ENCODE results near the gene LAMTOR3.

Gene LAMTOR3

GRCh38 chr4:99845179-99845578 is 49.0 kb downstream of the LAMTOR3 start:
- no peak overlapping the region for H2BK15ac ChIP-seq (ENCODE audit: low read depth, poor library complexity, severe bottlenecking)
- no peak overlapping the region for H3K9ac ChIP-seq (ENCODE audit: low read length)
- H2BK5ac ChIP-seq (ENCODE audit: low read depth, low read length, poor library complexity, severe bottlenecking), result no peak overlapping the region
- no peak overlapping the region for H4K8ac ChIP-seq (ENCODE audit: low read length)
- no peak overlapping the region for H3K23ac ChIP-seq (ENCODE audit: low read length in 2 of 2)
- no peak overlapping the region for H2BK120ac ChIP-seq (ENCODE audit: low read depth, low read length)
- H3K79me1 ChIP-seq (replicated peaks; ENCODE audit: low read length, poor library complexity, severe bottlenecking), result no peaks in the 10 kb centered on the region
- no peaks in the 10 kb centered on the region for H3K27me3 ChIP-seq (ENCODE audit: control insufficient read depth in 1 of 2, insufficient read depth in 1 of 2, low read length in 2 of 2)
- 83% methylated on average over 1 of the region's 1 CpG for WGBS
- no peak overlapping the region for H3K14ac ChIP-seq (ENCODE audit: low read length in 2 of 2)
- no peaks in the 10 kb centered on the region for H3K36me3 ChIP-seq (ENCODE audit: control insufficient read depth in 1 of 2, insufficient read depth in 2 of 2, low read depth in 1 of 2, low read length in 2 of 2)
- H3K9me3 ChIP-seq (ENCODE audit: control insufficient read depth, low read length), result no peaks in the 10 kb centered on the region
- H2AK5ac ChIP-seq (ENCODE audit: low read length, severe bottlenecking), result no peak overlapping the region
- no peak overlapping the region for H3K27ac ChIP-seq (ENCODE audit: low read length, poor library complexity, severe bottlenecking)
- H4K91ac ChIP-seq (ENCODE audit: low read length), result no peak overlapping the region
- no peak overlapping the region for H3K4me2 ChIP-seq (ENCODE audit: low read length, poor library complexity, severe bottlenecking)
- H3K4me3 ChIP-seq (ENCODE audit: insufficient read depth in 1 of 2, low read depth in 1 of 2, low read length in 2 of 2), result no peak overlapping the region
- DNase-seq, result no peak
- H2BK12ac ChIP-seq (ENCODE audit: low read length in 2 of 2), result no peak overlapping the region
- H3K4ac ChIP-seq (ENCODE audit: low read depth in 1 of 2, low read length in 2 of 2), result no peak overlapping the region
- H3K4me1 ChIP-seq (ENCODE audit: control insufficient read depth, insufficient read depth, low read depth, low read length), result no peaks in the 10 kb centered on the region
- H3K18ac ChIP-seq (ENCODE audit: low read depth in 1 of 2, low read length in 2 of 2), result no peak overlapping the region
- H2AFZ ChIP-seq (ENCODE audit: low read depth, low read length), result no peak overlapping the region

- Histone ChIP-seq H3K23ac (ENCODE audit: low read length in 2 of 2) (no peak overlapping the region), H2AK5ac (ENCODE audit: low read length, severe bottlenecking) (no peak overlapping the region), H2BK120ac (ENCODE audit: low read depth, low read length) (no peak overlapping the region), H4K91ac (ENCODE audit: low read length) (no peak overlapping the region), H2AFZ (ENCODE audit: low read depth, low read length) (no peak overlapping the region), H3K4me2 (ENCODE audit: low read length, poor library complexity, severe bottlenecking) (no peak overlapping the region), H2BK12ac (ENCODE audit: low read length in 2 of 2) (no peak overlapping the region), H3K18ac (ENCODE audit: low read depth in 1 of 2, low read length in 2 of 2) (no peak overlapping the region), H3K14ac (ENCODE audit: low read length in 2 of 2) (no peak overlapping the region), H3K4me1 (ENCODE audit: control insufficient read depth, insufficient read depth, low read depth, low read length) (no peaks in the 10 kb centered on the region), H3K4me3 (ENCODE audit: insufficient read depth in 1 of 2, low read depth in 1 of 2, low read length in 2 of 2) (no peak overlapping the region), H2BK5ac (ENCODE audit: low read depth, low read length, poor library complexity, severe bottlenecking) (no peak overlapping the region), H2BK15ac (ENCODE audit: low read depth, poor library complexity, severe bottlenecking) (no peak overlapping the region), H3K27ac (ENCODE audit: low read length, poor library complexity, severe bottlenecking) (no peak overlapping the region), H3K9ac (ENCODE audit: low read length) (no peak overlapping the region), H3K9me3 (ENCODE audit: control insufficient read depth, low read length) (no peaks in the 10 kb centered on the region), H3K4ac (ENCODE audit: low read depth in 1 of 2, low read length in 2 of 2) (no peak overlapping the region), H3K36me3 (ENCODE audit: control insufficient read depth in 1 of 2, insufficient read depth in 2 of 2, low read depth in 1 of 2, low read length in 2 of 2) (no peaks in the 10 kb centered on the region), H3K27me3 (ENCODE audit: control insufficient read depth in 1 of 2, insufficient read depth in 1 of 2, low read length in 2 of 2) (no peaks in the 10 kb centered on the region), H3K79me1 (replicated peaks; ENCODE audit: low read length, poor library complexity, severe bottlenecking) (no peaks in the 10 kb centered on the region), H4K8ac (ENCODE audit: low read length) (no peak overlapping the region)
- WGBS, result 89% methylated on average over 6 of the region's 7 CpGs
- no peak for DNase-seq
Measured at GRCh38 chr4:99844048-99844447, 50.2 kb downstream of the LAMTOR3 start.

GRCh38 chr4:99843413-99843812 is 50.8 kb downstream of the LAMTOR3 start:
- no peaks in the 10 kb centered on the region for H3K79me1 ChIP-seq (replicated peaks; ENCODE audit: low read length, poor library complexity, severe bottlenecking)
- H2BK12ac ChIP-seq (ENCODE audit: low read length in 2 of 2), result no peak overlapping the region
- H3K4ac ChIP-seq (ENCODE audit: low read depth in 1 of 2, low read length in 2 of 2), result no peak overlapping the region
- H2BK5ac ChIP-seq (ENCODE audit: low read depth, low read length, poor library complexity, severe bottlenecking), result no peak overlapping the region
- no peak overlapping the region for H3K14ac ChIP-seq (ENCODE audit: low read length in 2 of 2)
- H3K4me3 ChIP-seq (ENCODE audit: insufficient read depth in 1 of 2, low read depth in 1 of 2, low read length in 2 of 2), result no peak overlapping the region
- no peak overlapping the region for H2BK15ac ChIP-seq (ENCODE audit: low read depth, poor library complexity, severe bottlenecking)
- H3K36me3 ChIP-seq (ENCODE audit: control insufficient read depth in 1 of 2, insufficient read depth in 2 of 2, low read depth in 1 of 2, low read length in 2 of 2), result no peaks in the 10 kb centered on the region
- no peak for DNase-seq
- H3K27me3 ChIP-seq (ENCODE audit: control insufficient read depth in 1 of 2, insufficient read depth in 1 of 2, low read length in 2 of 2), result no peaks in the 10 kb centered on the region
- no peak overlapping the region for H2AFZ ChIP-seq (ENCODE audit: low read depth, low read length)
- no peak overlapping the region for H4K91ac ChIP-seq (ENCODE audit: low read length)
- H4K8ac ChIP-seq (ENCODE audit: low read length), result no peak overlapping the region
- H3K18ac ChIP-seq (ENCODE audit: low read depth in 1 of 2, low read length in 2 of 2), result no peak overlapping the region
- no peak overlapping the region for H3K9ac ChIP-seq (ENCODE audit: low read length)
- no peaks in the 10 kb centered on the region for H3K4me1 ChIP-seq (ENCODE audit: control insufficient read depth, insufficient read depth, low read depth, low read length)
- H2BK120ac ChIP-seq (ENCODE audit: low read depth, low read length), result no peak overlapping the region
- no peak overlapping the region for H3K4me2 ChIP-seq (ENCODE audit: low read length, poor library complexity, severe bottlenecking)
- H3K23ac ChIP-seq (ENCODE audit: low read length in 2 of 2), result no peak overlapping the region
- H3K27ac ChIP-seq (ENCODE audit: low read length, poor library complexity, severe bottlenecking), result no peak overlapping the region
- no peak overlapping the region for H2AK5ac ChIP-seq (ENCODE audit: low read length, severe bottlenecking)
- no peaks in the 10 kb centered on the region for H3K9me3 ChIP-seq (ENCODE audit: control insufficient read depth, low read length)

- no peaks in the 10 kb centered on the region for H3K27me3 ChIP-seq (ENCODE audit: control insufficient read depth in 1 of 2, insufficient read depth in 1 of 2, low read length in 2 of 2)
- no peak overlapping the region for H3K27ac ChIP-seq (ENCODE audit: low read length, poor library complexity, severe bottlenecking)
- no peak overlapping the region for H4K8ac ChIP-seq (ENCODE audit: low read length)
- no peak overlapping the region for H3K4ac ChIP-seq (ENCODE audit: low read depth in 1 of 2, low read length in 2 of 2)
- H3K14ac ChIP-seq (ENCODE audit: low read length in 2 of 2), result no peak overlapping the region
- no peak overlapping the region for H2BK5ac ChIP-seq (ENCODE audit: low read depth, low read length, poor library complexity, severe bottlenecking)
- no peak overlapping the region for H2BK15ac ChIP-seq (ENCODE audit: low read depth, poor library complexity, severe bottlenecking)
- WGBS, result 92% methylated on average over 4 of the region's 4 CpGs
- no peak overlapping the region for H2AK5ac ChIP-seq (ENCODE audit: low read length, severe bottlenecking)
- no peaks in the 10 kb centered on the region for H3K4me1 ChIP-seq (ENCODE audit: control insufficient read depth, insufficient read depth, low read depth, low read length)
- no peaks in the 10 kb centered on the region for H3K79me1 ChIP-seq (replicated peaks; ENCODE audit: low read length, poor library complexity, severe bottlenecking)
- H3K9ac ChIP-seq (ENCODE audit: low read length), result no peak overlapping the region
- H3K4me3 ChIP-seq (ENCODE audit: insufficient read depth in 1 of 2, low read depth in 1 of 2, low read length in 2 of 2), result no peak overlapping the region
- no peaks in the 10 kb centered on the region for H3K9me3 ChIP-seq (ENCODE audit: control insufficient read depth, low read length)
- H3K4me2 ChIP-seq (ENCODE audit: low read length, poor library complexity, severe bottlenecking), result no peak overlapping the region
- no peak overlapping the region for H2BK12ac ChIP-seq (ENCODE audit: low read length in 2 of 2)
- H2AFZ ChIP-seq (ENCODE audit: low read depth, low read length), result no peak overlapping the region
- no peaks in the 10 kb centered on the region for H3K36me3 ChIP-seq (ENCODE audit: control insufficient read depth in 1 of 2, insufficient read depth in 2 of 2, low read depth in 1 of 2, low read length in 2 of 2)
- no peak overlapping the region for H4K91ac ChIP-seq (ENCODE audit: low read length)
- no peak overlapping the region for H2BK120ac ChIP-seq (ENCODE audit: low read depth, low read length)
- no peak for DNase-seq
- no peak overlapping the region for H3K18ac ChIP-seq (ENCODE audit: low read depth in 1 of 2, low read length in 2 of 2)
- no peak overlapping the region for H3K23ac ChIP-seq (ENCODE audit: low read length in 2 of 2)
Measured at GRCh38 chr4:99841129-99841528, 53.1 kb downstream of the LAMTOR3 start.

All from mesenchymal stem cell (in vitro differentiated cells and primary cell).